Loucy (cell line): ENCODE results near the gene BTRC.

Source experiments
- EZH2phosphoT487 ChIP-seq: fragments of 200-600 bp; IDR thresholded peaks from 2 replicates; pipeline ENCODE4 v1.6.1; 2018; ENCODE audit warnings: antibody characterized with exemption, mild to moderate bottlenecking, moderate library complexity, borderline replicate concordance
- TF ChIP-seq, protein P1 (sequence below): fragments of 200-600 bp; sonication (generic); conservative IDR thresholded peaks from 2 replicates; pipeline ENCODE4 v1.5.1; 2014; ENCODE audit warnings: mild to moderate bottlenecking, antibody characterized with exemption, low read length

DNA sequence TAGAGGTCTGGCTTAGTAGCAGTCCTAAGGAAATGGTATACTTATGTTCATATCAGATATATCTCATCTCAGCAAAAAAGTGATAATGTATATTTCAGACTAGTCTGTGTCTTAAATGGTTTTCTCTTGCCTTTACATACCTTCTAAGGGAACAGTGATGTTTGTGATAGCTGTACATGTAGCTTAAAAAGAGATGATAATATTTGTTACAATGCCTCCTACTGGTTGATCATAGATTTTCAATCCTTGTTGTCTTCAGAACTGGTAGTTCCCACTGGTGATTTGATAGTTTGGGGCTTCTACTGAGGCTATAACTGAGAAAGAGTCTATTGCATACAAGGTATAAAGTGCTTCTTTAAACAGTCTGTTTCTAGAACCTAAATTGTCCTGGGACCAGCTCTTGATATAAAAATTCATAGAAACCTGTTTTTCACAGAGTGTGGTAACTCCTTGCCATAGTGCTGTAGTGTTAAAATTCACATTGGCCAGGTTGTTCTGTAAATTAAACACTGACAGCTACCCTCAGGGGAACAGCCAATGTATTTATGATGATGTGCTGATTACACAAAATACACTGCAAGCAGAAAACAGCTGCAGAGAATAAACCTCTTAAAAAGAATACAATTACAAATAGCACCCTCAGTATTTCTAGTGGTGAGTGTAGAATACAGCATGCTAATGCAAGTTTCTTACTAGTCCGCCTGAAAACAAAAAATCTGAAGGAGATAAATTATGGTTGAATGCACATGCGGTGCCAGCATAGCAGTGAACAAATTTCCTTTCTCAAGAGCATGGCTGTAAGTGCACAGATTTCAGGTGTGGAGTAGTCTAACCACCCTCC, 90.3 kb downstream of the BTRC start:
- TF ChIP-seq, protein P1, sequence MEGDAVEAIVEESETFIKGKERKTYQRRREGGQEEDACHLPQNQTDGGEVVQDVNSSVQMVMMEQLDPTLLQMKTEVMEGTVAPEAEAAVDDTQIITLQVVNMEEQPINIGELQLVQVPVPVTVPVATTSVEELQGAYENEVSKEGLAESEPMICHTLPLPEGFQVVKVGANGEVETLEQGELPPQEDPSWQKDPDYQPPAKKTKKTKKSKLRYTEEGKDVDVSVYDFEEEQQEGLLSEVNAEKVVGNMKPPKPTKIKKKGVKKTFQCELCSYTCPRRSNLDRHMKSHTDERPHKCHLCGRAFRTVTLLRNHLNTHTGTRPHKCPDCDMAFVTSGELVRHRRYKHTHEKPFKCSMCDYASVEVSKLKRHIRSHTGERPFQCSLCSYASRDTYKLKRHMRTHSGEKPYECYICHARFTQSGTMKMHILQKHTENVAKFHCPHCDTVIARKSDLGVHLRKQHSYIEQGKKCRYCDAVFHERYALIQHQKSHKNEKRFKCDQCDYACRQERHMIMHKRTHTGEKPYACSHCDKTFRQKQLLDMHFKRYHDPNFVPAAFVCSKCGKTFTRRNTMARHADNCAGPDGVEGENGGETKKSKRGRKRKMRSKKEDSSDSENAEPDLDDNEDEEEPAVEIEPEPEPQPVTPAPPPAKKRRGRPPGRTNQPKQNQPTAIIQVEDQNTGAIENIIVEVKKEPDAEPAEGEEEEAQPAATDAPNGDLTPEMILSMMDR, result peak; percentile 71
- no peak for TF ChIP-seq EZH2phosphoT487
